DOHH2 (cell line): ENCODE data around the gene ACP6.

Source experiments
- H3F3A ChIP-seq: fragments of 200-600 bp; sonication (generic), shearing (Covaris generic); 2 replicates; pipeline ENCODE4 v1.6.0; 2016; ENCODE audit warnings: antibody characterized with exemption, mild to moderate bottlenecking; ENCODE audit not compliant: control insufficient read depth, insufficient read depth
- H3K27ac ChIP-seq: fragments of 200-600 bp; sonication (generic); 2 replicates; pipeline ENCODE4 v1.5.1; 2014; ENCODE audit warnings: low read depth, mild to moderate bottlenecking, low read length, moderate library complexity
- H3K27me3 ChIP-seq: fragments of 200-600 bp; sonication (generic); 2 replicates; pipeline ENCODE4 v1.6.1; 2014; ENCODE audit warnings: mild to moderate bottlenecking, low read length, mixed read lengths; ENCODE audit not compliant: control insufficient read depth
- H3K36me3 ChIP-seq: fragments of 200-600 bp; sonication (generic); 2 replicates; pipeline ENCODE4 v1.6.1; 2014; ENCODE audit warnings: mild to moderate bottlenecking, low read length, moderate library complexity, mixed read lengths; ENCODE audit not compliant: control insufficient read depth
- H3K4me1 ChIP-seq: fragments of 200-600 bp; sonication (generic); 2 replicates; pipeline ENCODE4 v1.6.1; 2014; ENCODE audit warnings: mild to moderate bottlenecking, low read length, mixed read lengths; ENCODE audit not compliant: control insufficient read depth
- H3K4me2 ChIP-seq: fragments of 200-600 bp; sonication (generic); 2 replicates; pipeline ENCODE4 v1.6.0; 2014; ENCODE audit warnings: mild to moderate bottlenecking, low read length, moderate library complexity
- H3K4me3 ChIP-seq: fragments of 200-600 bp; sonication (generic); 2 replicates; pipeline ENCODE4 v1.5.1; 2014; ENCODE audit warnings: mild to moderate bottlenecking, low read length, mixed read lengths
- H3K79me2 ChIP-seq: fragments of 200-600 bp; sonication (generic); 2 replicates; pipeline ENCODE4 v1.6.1; 2014; ENCODE audit warnings: mild to moderate bottlenecking, low read length, mixed read lengths; ENCODE audit not compliant: control insufficient read depth
- H3K9me2 ChIP-seq: fragments of 200-600 bp; sonication (generic); replicated peaks from 2 replicates; pipeline ENCODE4 v1.6.1; 2014; ENCODE audit warnings: mild to moderate bottlenecking, low read length, mixed read lengths; ENCODE audit not compliant: control insufficient read depth
- H3K9me3 ChIP-seq: fragments of 200-600 bp; sonication (generic); 2 replicates; pipeline ENCODE4 v1.6.1; 2014; ENCODE audit warnings: antibody characterized with exemption, low read length, mixed read lengths; ENCODE audit not compliant: control insufficient read depth, insufficient read depth
- H4K20me1 ChIP-seq: fragments of 200-600 bp; sonication (generic); 2 replicates; pipeline ENCODE4 v1.6.0; 2014; ENCODE audit warnings: low read depth, mild to moderate bottlenecking, antibody characterized with exemption, low read length, moderate library complexity; ENCODE audit not compliant: control insufficient read depth, insufficient read depth
- CTCF ChIP-seq: fragments of 200-600 bp; sonication (generic); IDR thresholded peaks from one replicate; pipeline ENCODE4 v1.5.1; 2014; ENCODE audit warnings: antibody characterized with exemption, mild to moderate bottlenecking, low read depth, low read length; ENCODE audit not compliant: poor library complexity, severe bottlenecking
- EZH2phosphoT487 ChIP-seq: fragments of 200-600 bp; sonication (generic); IDR thresholded peaks from 2 replicates; pipeline ENCODE4 v1.6.1; 2017; ENCODE audit warnings: borderline replicate concordance, mild to moderate bottlenecking, antibody characterized with exemption, low read length, moderate library complexity, mixed read lengths

The ACP6 gene

GRCh38 chr1:147654511-147654910, 15.8 kb downstream of the ACP6 start:
- H3K79me2 ChIP-seq, result no peaks in the 10 kb centered on the region
- H3K9me3 ChIP-seq, result no peaks in the 10 kb centered on the region
- H3K4me1 ChIP-seq, result no peaks in the 10 kb centered on the region
- no peaks in the 10 kb centered on the region for H3F3A ChIP-seq
- H4K20me1 ChIP-seq, result no peaks in the 10 kb centered on the region
- TF ChIP-seq CTCF (no peak), EZH2phosphoT487 (no peak)
- H3K9me2 ChIP-seq, result no peaks in the 10 kb centered on the region
- H3K4me2 ChIP-seq, result no peak overlapping the region
- no peak overlapping the region for H3K4me3 ChIP-seq
- peaks cover 24% of the 10 kb centered on the region for H3K36me3 ChIP-seq
- no peaks in the 10 kb centered on the region for H3K27me3 ChIP-seq
- H3K27ac ChIP-seq, result no peak overlapping the region

- no peak overlapping the region for H3K4me3 ChIP-seq
- peaks cover 22% of the 10 kb centered on the region for H3K36me3 ChIP-seq
- no peaks in the 10 kb centered on the region for H3K9me2 ChIP-seq
- TF ChIP-seq EZH2phosphoT487, result no peak
- H3F3A ChIP-seq, result no peaks in the 10 kb centered on the region
- no peaks in the 10 kb centered on the region for H3K27me3 ChIP-seq
- H3K27ac ChIP-seq, result no peak overlapping the region
- no peaks in the 10 kb centered on the region for H3K79me2 ChIP-seq
- H3K4me2 ChIP-seq, result no peak overlapping the region
- H3K9me3 ChIP-seq, result no peaks in the 10 kb centered on the region
- H3K4me1 ChIP-seq, result no peaks in the 10 kb centered on the region
- no peaks in the 10 kb centered on the region for H4K20me1 ChIP-seq
Measured at GRCh38 chr1:147652306-147652705, 18.0 kb downstream of the ACP6 start.

GRCh38 chr1:147651466-147651865, 18.9 kb downstream of the ACP6 start:
- Histone ChIP-seq H3K9me3 (no peaks in the 10 kb centered on the region), H3K27ac (no peak overlapping the region), H3K27me3 (no peaks in the 10 kb centered on the region), H4K20me1 (no peaks in the 10 kb centered on the region), H3K4me3 (no peak overlapping the region), H3K4me2 (no peak overlapping the region), H3K9me2 (no peaks in the 10 kb centered on the region), H3K36me3 (peaks cover 22% of the 10 kb centered on the region), H3F3A (no peaks in the 10 kb centered on the region), H3K79me2 (no peaks in the 10 kb centered on the region), H3K4me1 (no peaks in the 10 kb centered on the region)
- TF ChIP-seq CTCF (no peak), EZH2phosphoT487 (no peak)

- Histone ChIP-seq H3K27ac (no peak overlapping the region), H3F3A (no peaks in the 10 kb centered on the region), H3K79me2 (no peaks in the 10 kb centered on the region), H3K36me3 (peaks cover 20% of the 10 kb centered on the region), H3K4me3 (no peak overlapping the region), H3K4me1 (no peaks in the 10 kb centered on the region), H3K9me2 (no peaks in the 10 kb centered on the region), H3K9me3 (no peaks in the 10 kb centered on the region), H4K20me1 (no peaks in the 10 kb centered on the region), H3K4me2 (no peak overlapping the region), H3K27me3 (no peaks in the 10 kb centered on the region)
- no peak for TF ChIP-seq CTCF
- TF ChIP-seq EZH2phosphoT487, result no peak
Measured at GRCh38 chr1:147648933-147649332, 21.4 kb downstream of the ACP6 start.
